H7 (cell line): ENCODE results near the gene P4HA1. TPM values are rescaled to one million over a fixed set of nuclear protein-coding genes. Genes with fewer than 3 reads are reported as not detected.

Experiments
- DNase-seq: peaks from one replicate; pipeline ENCODE4 v3.0.0; 2012
- H3K27me3 ChIP-seq: 2 replicates; pipeline ENCODE4 v1.6.0; 2011; ENCODE audit warnings: mild to moderate bottlenecking, low read length; ENCODE audit not compliant: control insufficient read depth, insufficient read depth
- H3K36me3 ChIP-seq: replicated peaks from 2 replicates; pipeline ENCODE4 v1.5.1; 2011; ENCODE audit warnings: low read length; ENCODE audit not compliant: control insufficient read depth, insufficient read depth
- H3K4me3 ChIP-seq: 2 replicates; pipeline ENCODE4 v1.5.1; 2011; ENCODE audit warnings: low read depth, mild to moderate bottlenecking, control low read depth, low read length, moderate library complexity; ENCODE audit not compliant: insufficient read depth
- total RNA-seq: library from RNA; depleted of rRNA; stranded (reverse); fragments of >200 nt; shearing (Covaris generic); gene quantifications from 2 replicates; pipeline ENCODE4 v1.2.3, GENCODE V29; 2014

P4HA1 gene
- total RNA-seq, 1 experiment from 2014 or later, result 37.3 TPM

GRCh38 chr10:73079779-73080541 lies 16.7 kb downstream of the P4HA1 start:
- H3K36me3 ChIP-seq, result no peaks in the 10 kb centered on the region
- no peak overlapping the region for H3K4me3 ChIP-seq
- no peaks in the 10 kb centered on the region for H3K27me3 ChIP-seq
- DNase-seq, result no peak

- Histone ChIP-seq H3K27me3 (no peaks in the 10 kb centered on the region), H3K36me3 (no peaks in the 10 kb centered on the region), H3K4me3 (no peak overlapping the region)
- DNase-seq, result no peak
Measured at GRCh38 chr10:73076360-73077183, 20.1 kb downstream of the P4HA1 start.

GRCh38 chr10:73075829-73076228 lies 20.8 kb downstream of the P4HA1 start:
- no peaks in the 10 kb centered on the region for H3K27me3 ChIP-seq
- H3K36me3 ChIP-seq, result no peaks in the 10 kb centered on the region
- H3K4me3 ChIP-seq, result no peak overlapping the region
- DNase-seq, result no peak

- no peak for DNase-seq
- no peak overlapping the region for H3K4me3 ChIP-seq
- no peaks in the 10 kb centered on the region; the same call in none of the 2 replicates for H3K36me3 ChIP-seq
- H3K27me3 ChIP-seq, result no peaks in the 10 kb centered on the region
Measured at GRCh38 chr10:73073627-73074026, 23.0 kb downstream of the P4HA1 start.

- H3K27me3 ChIP-seq, result no peaks in the 10 kb centered on the region
- H3K36me3 ChIP-seq, result no peaks in the 10 kb centered on the region; the same call in none of the 2 replicates
- no peak overlapping the region for H3K4me3 ChIP-seq
- no peak for DNase-seq
Measured at GRCh38 chr10:73065441-73065840, 31.2 kb downstream of the P4HA1 start.

- Histone ChIP-seq H3K27me3 (no peaks in the 10 kb centered on the region), H3K36me3 (no peaks in the 10 kb centered on the region; the same call in 1 of the 2 replicates)
- no peak for DNase-seq
Measured at GRCh38 chr10:73061743-73062142, 34.9 kb downstream of the P4HA1 start.

GRCh38 chr10:73060738-73061635 lies 35.7 kb downstream of the P4HA1 start:
- Histone ChIP-seq H3K27me3 (no peaks in the 10 kb centered on the region), H3K4me3 (no peak overlapping the region)
- peak; percentile 51 for DNase-seq

More at GRCh38 chr10:73061743-73062142, 34.9 kb downstream of the P4HA1 start:
- no peak overlapping the region for H3K4me3 ChIP-seq

GRCh38 chr10:73060173-73060572 lies 36.5 kb downstream of the P4HA1 start:
- Histone ChIP-seq H3K27me3 (no peaks in the 10 kb centered on the region), H3K36me3 (no peaks in the 10 kb centered on the region; the same call in 1 of the 2 replicates), H3K4me3 (no peak overlapping the region)
- no peak for DNase-seq

More at GRCh38 chr10:73060738-73061635, 35.7 kb downstream of the P4HA1 start:
- H3K36me3 ChIP-seq, result no peaks in the 10 kb centered on the region; the same call in 1 of the 2 replicates

GRCh38 chr10:73058057-73058591 lies 38.5 kb downstream of the P4HA1 start:
- Histone ChIP-seq H3K4me3 (no peak overlapping the region), H3K36me3 (no peaks in the 10 kb centered on the region), H3K27me3 (no peaks in the 10 kb centered on the region)
- DNase-seq, result no peak

- no peak for DNase-seq
- H3K27me3 ChIP-seq, result no peaks in the 10 kb centered on the region
- H3K4me3 ChIP-seq, result no peak overlapping the region
- H3K36me3 ChIP-seq, result no peaks in the 10 kb centered on the region; the same call in 1 of the 2 replicates
Measured at GRCh38 chr10:73054286-73054685, 42.4 kb downstream of the P4HA1 start.

GRCh38 chr10:73053275-73053674 lies 43.4 kb downstream of the P4HA1 start:
- H3K4me3 ChIP-seq, result no peak overlapping the region
- no peaks in the 10 kb centered on the region; the same call in 1 of the 2 replicates for H3K36me3 ChIP-seq
- DNase-seq, result no peak
- no peaks in the 10 kb centered on the region for H3K27me3 ChIP-seq

- Histone ChIP-seq H3K4me3 (no peak overlapping the region), H3K36me3 (no peaks in the 10 kb centered on the region; the same call in 1 of the 2 replicates)
- peak; percentile 27 for DNase-seq
Measured at GRCh38 chr10:73044378-73045285, 52.0 kb downstream of the P4HA1 start.

GRCh38 chr10:73043766-73044377 lies 52.8 kb downstream of the P4HA1 start:
- DNase-seq, result no peak
- Histone ChIP-seq H3K27me3 (no peaks in the 10 kb centered on the region), H3K36me3 (no peaks in the 10 kb centered on the region; the same call in 1 of the 2 replicates), H3K4me3 (no peak overlapping the region)

More at GRCh38 chr10:73044378-73045285, 52.0 kb downstream of the P4HA1 start:
- no peaks in the 10 kb centered on the region for H3K27me3 ChIP-seq
